GM18520 (cell line): Measurements from ENCODE around the gene CYB5A.

Experiments used
- ATAC-seq: cut with Tn5 transposase; IDR thresholded peaks from one replicate; pipeline ENCODE4 v1.9.1; 2021; ENCODE audit not compliant: unreplicated experiment

The CYB5A gene

GRCh38 chr18:74278058-74278457 is 13.7 kb downstream of the CYB5A start:
- no peak for ATAC-seq

- ATAC-seq = no peak
Observed at GRCh38 chr18:74277296-74277695, 14.5 kb downstream of the CYB5A start.

GRCh38 chr18:74276609-74277008 is 15.2 kb downstream of the CYB5A start:
- ATAC-seq = no peak

GRCh38 chr18:74275736-74276135 is 16.0 kb downstream of the CYB5A start:
- no peak for ATAC-seq

- ATAC-seq = no peak
Observed at GRCh38 chr18:74274700-74275099, 17.1 kb downstream of the CYB5A start.

- no peak for ATAC-seq
Observed at GRCh38 chr18:74273394-74273793, 18.4 kb downstream of the CYB5A start.

GRCh38 chr18:74271635-74272034 is 20.1 kb downstream of the CYB5A start:
- no peak for ATAC-seq

GRCh38 chr18:74268933-74269620 is 22.7 kb downstream of the CYB5A start:
- ATAC-seq = no peak

GRCh38 chr18:74268175-74268574 is 23.6 kb downstream of the CYB5A start:
- no peak for ATAC-seq

GRCh38 chr18:74266161-74266560 is 25.6 kb downstream of the CYB5A start:
- no peak for ATAC-seq

GRCh38 chr18:74265546-74266098 is 26.1 kb downstream of the CYB5A start:
- ATAC-seq = no peak

- peak; percentile 98 for ATAC-seq
Observed at GRCh38 chr18:74264303-74265020, 27.3 kb downstream of the CYB5A start.

GRCh38 chr18:74261053-74261713 is 30.6 kb downstream of the CYB5A start:
- ATAC-seq = no peak

GRCh38 chr18:74259347-74259746 is 32.4 kb downstream of the CYB5A start:
- no peak for ATAC-seq

GRCh38 chr18:74257083-74257482 is 34.7 kb downstream of the CYB5A start:
- ATAC-seq = no peak

- ATAC-seq = no peak
Observed at GRCh38 chr18:74256190-74256589, 35.6 kb downstream of the CYB5A start.

- ATAC-seq = no peak
Observed at GRCh38 chr18:74255131-74255616, 36.6 kb downstream of the CYB5A start.

- ATAC-seq = no peak
Observed at GRCh38 chr18:74252039-74252395, 39.7 kb downstream of the CYB5A start.

- no peak for ATAC-seq
Observed at GRCh38 chr18:74251297-74252038, 40.3 kb downstream of the CYB5A start.

GRCh38 chr18:74250131-74250530 is 41.6 kb downstream of the CYB5A start:
- no peak for ATAC-seq
